ENCODE measurements around the gene PRRC2B.

Gene PRRC2B

DNA sequence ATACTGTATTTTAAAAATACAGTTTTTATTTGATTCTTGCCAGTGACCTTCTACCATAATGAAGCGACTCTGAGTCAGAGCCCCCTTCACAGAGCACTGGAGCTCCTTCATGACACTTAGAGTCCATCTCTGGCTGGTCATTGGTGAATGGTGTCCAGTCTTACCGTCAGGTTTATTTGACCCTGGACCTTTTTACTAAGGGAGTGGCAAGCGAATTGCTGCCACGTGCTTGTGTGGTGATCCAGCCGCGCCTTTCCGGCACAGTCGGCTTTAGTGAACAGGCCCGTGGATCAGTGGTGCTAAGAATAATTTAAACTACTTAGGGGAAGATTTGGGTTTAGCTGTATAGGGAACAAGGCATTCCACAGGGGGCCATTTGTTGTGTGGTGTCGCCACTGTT is 48.5 kb downstream of the PRRC2B start:
- no peak for DNase-seq
- Histone ChIP-seq H3K27ac (ENCODE audit: insufficient read depth in 1 of 2, low read depth in 1 of 2, low read length in 2 of 2, poor library complexity in 1 of 2, severe bottlenecking in 2 of 2) (no peak overlapping the region), H3K36me3 (ENCODE audit: control insufficient read depth in 4 of 4, insufficient read depth in 4 of 4, low read length in 3 of 4) (peaks cover 29 to 93% (median 82%) of the 10 kb centered on the region in 4 experiments), H3K9me3 (ENCODE audit: control extremely low read depth in 1 of 5, control insufficient read depth in 4 of 5, insufficient read depth in 2 of 5, low read depth in 1 of 5, low read length in 4 of 5) (no peaks in the 10 kb centered on the region), H3K4me1 (ENCODE audit: control extremely low read depth in 1 of 4, control insufficient read depth in 4 of 4, insufficient read depth in 4 of 4, low read length in 3 of 4) (no peaks in the 10 kb centered on the region), H3K27me3 (replicated peaks in 2 of 5; ENCODE audit: control insufficient read depth in 4 of 5, insufficient read depth in 5 of 5, low read length in 4 of 5) (no peaks in the 10 kb centered on the region), H3K4me3 (ENCODE audit: control insufficient read depth in 1 of 7, extremely low read depth in 1 of 7, insufficient read depth in 4 of 7, low read depth in 2 of 7, low read length in 6 of 7) (no peak overlapping the region)
- ChIA-PET CTCF (interaction anchor here (1.1 kb wide), 1 partner anchor 23 kb away, joined by 3 read pairs; no protein-coding TSS in a partner anchor), POLR2A (no interaction called here)
- 100% methylated on average over 4 of the region's 10 CpGs for WGBS (ENCODE audit: insufficient coverage)

DNA sequence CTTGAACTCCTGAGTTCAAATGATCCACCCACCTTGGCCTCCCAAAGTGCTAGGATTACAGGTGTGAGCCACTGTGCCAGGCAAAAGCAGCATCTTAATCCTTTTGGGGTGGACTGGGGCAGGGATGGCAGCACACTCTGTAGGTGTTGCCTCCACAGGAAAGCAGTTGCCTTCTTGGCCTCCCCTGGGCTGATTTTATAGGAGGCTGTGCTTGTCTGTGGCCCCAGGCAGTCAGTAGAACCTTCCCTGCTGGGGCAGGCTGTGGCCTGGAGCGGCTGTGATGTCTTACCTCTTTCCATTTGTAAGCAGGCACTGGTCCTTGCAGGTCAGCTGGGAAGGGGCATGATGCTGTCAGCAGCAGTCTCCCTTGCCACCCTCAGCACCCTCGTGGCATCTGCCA is 49.8 kb downstream of the PRRC2B start:
- DNase-seq, result no peak
- no peaks in the 10 kb centered on the region for H3K9me3 ChIP-seq (ENCODE audit: control extremely low read depth in 1 of 5, control insufficient read depth in 4 of 5, insufficient read depth in 2 of 5, low read depth in 1 of 5, low read length in 4 of 5)
- H3K4me1 ChIP-seq (ENCODE audit: control extremely low read depth in 1 of 4, control insufficient read depth in 4 of 4, insufficient read depth in 4 of 4, low read length in 3 of 4), result no peaks in the 10 kb centered on the region
- no peak overlapping the region for H3K4me3 ChIP-seq (ENCODE audit: control insufficient read depth in 1 of 7, extremely low read depth in 1 of 7, insufficient read depth in 4 of 7, low read depth in 2 of 7, low read length in 6 of 7)
- WGBS (ENCODE audit: insufficient coverage), result 100% methylated on average over 1 of the region's 2 CpGs
- H3K27me3 ChIP-seq (replicated peaks in 2 of 5; ENCODE audit: control insufficient read depth in 4 of 5, insufficient read depth in 5 of 5, low read length in 4 of 5), result no peaks in the 10 kb centered on the region
- CTCF ChIA-PET, result interaction anchor here (0.5 to 1.2 kb wide), 2 partner anchors 14 to 35 kb away, joined by 3 read pairs; no protein-coding TSS in a partner anchor
- POLR2A ChIA-PET, result interaction anchor here (0.7 kb wide), 1 partner anchor 180 kb away, joined by 3 read pairs; no protein-coding TSS in a partner anchor
- peaks cover 32 to 88% (median 77%) of the 10 kb centered on the region in 4 experiments for H3K36me3 ChIP-seq (ENCODE audit: control insufficient read depth in 4 of 4, insufficient read depth in 4 of 4, low read length in 3 of 4)
- no peak overlapping the region for H3K27ac ChIP-seq (ENCODE audit: insufficient read depth in 1 of 2, low read depth in 1 of 2, low read length in 2 of 2, poor library complexity in 1 of 2, severe bottlenecking in 2 of 2)

DNA sequence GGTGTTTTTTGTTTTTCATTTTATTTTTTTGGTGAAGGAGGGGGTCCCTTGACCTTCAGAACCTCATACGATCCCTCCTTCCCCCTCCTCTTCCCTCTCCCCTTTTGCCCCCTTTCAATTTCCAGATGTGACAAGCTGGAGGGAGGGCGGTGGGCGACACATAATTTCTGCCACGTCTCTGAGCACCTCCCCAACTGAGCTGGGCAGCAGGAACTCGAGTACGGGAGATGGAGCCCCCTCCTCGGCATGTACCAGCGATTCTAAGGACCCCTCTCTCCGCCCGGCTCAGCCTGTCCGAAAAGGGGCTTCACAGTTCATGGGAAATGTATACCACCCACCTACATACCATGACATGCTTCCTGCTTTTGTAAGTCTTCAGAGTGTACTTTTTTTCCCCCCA is 52.4 kb downstream of the PRRC2B start:
- Histone ChIP-seq H3K27me3 (replicated peaks in 2 of 5; ENCODE audit: control insufficient read depth in 4 of 5, insufficient read depth in 5 of 5, low read length in 4 of 5) (no peaks in the 10 kb centered on the region), H3K27ac (ENCODE audit: insufficient read depth in 1 of 2, low read depth in 1 of 2, low read length in 2 of 2, poor library complexity in 1 of 2, severe bottlenecking in 2 of 2) (no peak overlapping the region), H3K4me1 (ENCODE audit: control extremely low read depth in 1 of 4, control insufficient read depth in 4 of 4, insufficient read depth in 4 of 4, low read length in 3 of 4) (no peaks in the 10 kb centered on the region), H3K4me3 (ENCODE audit: control insufficient read depth in 1 of 7, extremely low read depth in 1 of 7, insufficient read depth in 4 of 7, low read depth in 2 of 7, low read length in 6 of 7) (no peak overlapping the region), H3K36me3 (ENCODE audit: control insufficient read depth in 4 of 4, insufficient read depth in 4 of 4, low read length in 3 of 4) (peaks cover 43 to 84% (median 71%) of the 10 kb centered on the region in 4 experiments), H3K9me3 (ENCODE audit: control extremely low read depth in 1 of 5, control insufficient read depth in 4 of 5, insufficient read depth in 2 of 5, low read depth in 1 of 5, low read length in 4 of 5) (no peaks in the 10 kb centered on the region)
- ChIA-PET CTCF (interaction anchor here (1.0 kb wide), 1 partner anchor 9 kb away, joined by 3 read pairs; no protein-coding TSS in a partner anchor), POLR2A (no interaction called here)
- no peak for DNase-seq
- WGBS (ENCODE audit: insufficient coverage), result over 99% methylated on average over 10 of the region's 11 CpGs

DNA sequence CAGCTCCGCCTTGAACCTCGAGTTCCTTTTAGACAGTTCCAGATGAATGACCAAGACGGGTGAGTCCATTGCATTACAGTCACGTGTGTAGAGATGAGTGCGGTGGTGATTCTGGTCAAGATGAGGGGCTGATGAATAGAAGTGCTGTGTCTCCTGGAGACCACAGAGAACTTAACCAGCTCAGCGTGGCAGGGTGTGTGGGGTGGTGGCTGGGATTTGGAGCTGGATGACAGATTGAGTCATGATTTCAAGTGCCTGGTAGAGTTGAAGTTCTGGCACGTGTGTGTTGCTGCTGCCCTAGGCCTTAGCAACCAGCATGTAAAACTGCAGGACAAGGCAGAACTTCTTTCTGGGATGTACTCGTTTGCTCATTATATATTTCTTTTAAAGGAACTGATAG is 53.3 kb downstream of the PRRC2B start:
- POLR2A ChIA-PET, result no interaction called here
- H3K9me3 ChIP-seq (ENCODE audit: control extremely low read depth in 1 of 5, control insufficient read depth in 4 of 5, insufficient read depth in 2 of 5, low read depth in 1 of 5, low read length in 4 of 5), result no peaks in the 10 kb centered on the region
- no peak overlapping the region for H3K4me3 ChIP-seq (ENCODE audit: control insufficient read depth in 1 of 7, extremely low read depth in 1 of 7, insufficient read depth in 4 of 7, low read depth in 2 of 7, low read length in 6 of 7)
- H3K36me3 ChIP-seq (ENCODE audit: control insufficient read depth in 4 of 4, insufficient read depth in 4 of 4, low read length in 3 of 4), result peaks cover 37 to 84% (median 65%) of the 10 kb centered on the region in 4 experiments
- H3K4me1 ChIP-seq (ENCODE audit: control extremely low read depth in 1 of 4, control insufficient read depth in 4 of 4, insufficient read depth in 4 of 4, low read length in 3 of 4), result no peaks in the 10 kb centered on the region
- WGBS (ENCODE audit: insufficient coverage), result 100% methylated on average over 3 of the region's 8 CpGs
- no peak for DNase-seq
- no peaks in the 10 kb centered on the region for H3K27me3 ChIP-seq (replicated peaks in 2 of 5; ENCODE audit: control insufficient read depth in 4 of 5, insufficient read depth in 5 of 5, low read length in 4 of 5)
- H3K27ac ChIP-seq (ENCODE audit: insufficient read depth in 1 of 2, low read depth in 1 of 2, low read length in 2 of 2, poor library complexity in 1 of 2, severe bottlenecking in 2 of 2), result no peak overlapping the region
- CTCF ChIA-PET, result interaction anchor here (2.1 kb wide), 1 partner anchor 9 kb away, joined by 9 read pairs; no protein-coding TSS in a partner anchor

DNA sequence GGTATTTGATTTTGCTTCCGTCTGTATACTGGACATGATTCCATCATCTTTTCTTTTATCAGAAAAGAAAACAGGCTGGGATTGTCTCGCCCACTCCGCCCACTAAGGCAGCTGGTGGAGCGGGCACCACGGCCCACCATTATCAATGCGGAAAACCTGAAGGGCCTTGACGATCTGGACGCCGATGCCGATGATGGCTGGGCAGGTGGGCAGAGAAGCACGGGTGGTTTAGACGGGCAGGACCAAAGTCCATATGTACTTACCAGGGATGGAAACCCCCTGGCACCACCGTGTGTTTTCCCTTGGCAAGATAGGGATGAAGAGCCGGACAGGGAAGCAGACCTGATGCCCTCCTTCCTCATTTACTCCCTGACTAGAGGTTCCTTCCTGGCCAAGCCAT is 53.7 kb downstream of the PRRC2B start:
- no peak overlapping the region for H3K27ac ChIP-seq (ENCODE audit: insufficient read depth in 1 of 2, low read depth in 1 of 2, low read length in 2 of 2, poor library complexity in 1 of 2, severe bottlenecking in 2 of 2)

DNA sequence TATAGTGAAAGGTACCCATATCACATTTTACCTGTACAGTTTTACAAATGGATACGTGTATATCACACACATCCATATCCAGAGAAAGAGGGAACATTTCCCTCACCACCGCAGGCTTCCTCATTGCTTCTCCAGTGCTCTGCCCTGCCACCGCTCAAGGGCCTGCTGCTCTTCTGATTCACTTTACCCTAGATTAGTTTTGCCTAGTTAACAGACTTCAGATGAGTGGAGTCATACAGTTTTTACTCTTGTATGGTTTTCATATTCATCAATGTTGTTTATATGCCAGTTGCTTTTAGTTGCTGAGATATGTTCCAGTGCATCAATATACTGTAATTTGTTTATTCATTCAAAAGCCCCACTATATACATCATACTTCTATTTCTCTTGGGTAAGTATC is 54.9 kb downstream of the PRRC2B start:
- POLR2A ChIA-PET, result no interaction called here
- DNase-seq, result no peak
- Histone ChIP-seq H3K4me1 (ENCODE audit: control extremely low read depth in 1 of 4, control insufficient read depth in 4 of 4, insufficient read depth in 4 of 4, low read length in 3 of 4) (no peaks in the 10 kb centered on the region), H3K27ac (ENCODE audit: insufficient read depth in 1 of 2, low read depth in 1 of 2, low read length in 2 of 2, poor library complexity in 1 of 2, severe bottlenecking in 2 of 2) (no peak overlapping the region), H3K36me3 (ENCODE audit: control insufficient read depth in 4 of 4, insufficient read depth in 4 of 4, low read length in 3 of 4) (peaks cover 43 to 85% (median 61%) of the 10 kb centered on the region in 4 experiments), H3K27me3 (replicated peaks in 2 of 5; ENCODE audit: control insufficient read depth in 4 of 5, insufficient read depth in 5 of 5, low read length in 4 of 5) (no peaks in the 10 kb centered on the region), H3K9me3 (ENCODE audit: control extremely low read depth in 1 of 5, control insufficient read depth in 4 of 5, insufficient read depth in 2 of 5, low read depth in 1 of 5, low read length in 4 of 5) (no peaks in the 10 kb centered on the region), H3K4me3 (ENCODE audit: control insufficient read depth in 1 of 7, extremely low read depth in 1 of 7, insufficient read depth in 4 of 7, low read depth in 2 of 7, low read length in 6 of 7) (no peak overlapping the region)
- CTCF ChIA-PET, result interaction anchor here (2.1 kb wide), 1 partner anchor 11 kb away, joined by 9 read pairs; no protein-coding TSS in a partner anchor
- WGBS (ENCODE audit: insufficient coverage), result 100% methylated on average over 1 of the region's 3 CpGs

More for the DNA sequence above, 53.7 kb downstream of the PRRC2B start:
- WGBS (ENCODE audit: insufficient coverage), result 98% methylated on average over 12 of the region's 14 CpGs
- no peak overlapping the region for H3K4me3 ChIP-seq (ENCODE audit: control insufficient read depth in 1 of 7, extremely low read depth in 1 of 7, insufficient read depth in 4 of 7, low read depth in 2 of 7, low read length in 6 of 7)
- CTCF ChIA-PET, result interaction anchor here (2.1 kb wide), 1 partner anchor 10 kb away, joined by 9 read pairs; no protein-coding TSS in a partner anchor
- no peaks in the 10 kb centered on the region for H3K9me3 ChIP-seq (ENCODE audit: control extremely low read depth in 1 of 5, control insufficient read depth in 4 of 5, insufficient read depth in 2 of 5, low read depth in 1 of 5, low read length in 4 of 5)
- H3K27me3 ChIP-seq (replicated peaks in 2 of 5; ENCODE audit: control insufficient read depth in 4 of 5, insufficient read depth in 5 of 5, low read length in 4 of 5), result no peaks in the 10 kb centered on the region
- no peak for DNase-seq
- H3K4me1 ChIP-seq (ENCODE audit: control extremely low read depth in 1 of 4, control insufficient read depth in 4 of 4, insufficient read depth in 4 of 4, low read length in 3 of 4), result no peaks in the 10 kb centered on the region
- POLR2A ChIA-PET, result no interaction called here
- H3K36me3 ChIP-seq (ENCODE audit: control insufficient read depth in 4 of 4, insufficient read depth in 4 of 4, low read length in 3 of 4), result peaks cover 36 to 82% (median 61%) of the 10 kb centered on the region in 4 experiments

DNA sequence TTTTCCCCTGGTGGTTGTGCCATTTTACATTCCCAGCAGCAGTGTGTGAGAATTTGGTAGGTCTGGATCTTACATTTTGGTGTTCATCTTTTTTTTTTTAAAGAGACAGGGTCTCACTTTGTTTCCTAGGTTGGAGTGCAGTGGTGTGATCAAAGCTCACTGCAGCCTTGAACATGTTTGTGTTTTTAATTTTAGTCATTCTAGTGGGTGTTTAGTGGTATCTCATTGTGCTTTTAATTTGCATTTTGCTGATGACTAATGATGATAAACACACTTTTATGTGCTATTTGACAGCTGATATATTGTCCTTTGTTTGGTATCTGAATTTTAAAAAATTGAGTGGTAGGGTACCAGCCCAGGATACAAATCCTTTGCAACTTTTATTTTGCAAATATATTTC is 55.4 kb downstream of the PRRC2B start:
- Histone ChIP-seq H3K4me3 (ENCODE audit: control insufficient read depth in 1 of 7, extremely low read depth in 1 of 7, insufficient read depth in 4 of 7, low read depth in 2 of 7, low read length in 6 of 7) (no peak overlapping the region), H3K9me3 (ENCODE audit: control extremely low read depth in 1 of 5, control insufficient read depth in 4 of 5, insufficient read depth in 2 of 5, low read depth in 1 of 5, low read length in 4 of 5) (no peaks in the 10 kb centered on the region), H3K4me1 (ENCODE audit: control extremely low read depth in 1 of 4, control insufficient read depth in 4 of 4, insufficient read depth in 4 of 4, low read length in 3 of 4) (no peaks in the 10 kb centered on the region), H3K27ac (ENCODE audit: insufficient read depth in 1 of 2, low read depth in 1 of 2, low read length in 2 of 2, poor library complexity in 1 of 2, severe bottlenecking in 2 of 2) (no peak overlapping the region), H3K27me3 (replicated peaks in 2 of 5; ENCODE audit: control insufficient read depth in 4 of 5, insufficient read depth in 5 of 5, low read length in 4 of 5) (no peaks in the 10 kb centered on the region), H3K36me3 (ENCODE audit: control insufficient read depth in 4 of 4, insufficient read depth in 4 of 4, low read length in 3 of 4) (peaks cover 47 to 85% (median 61%) of the 10 kb centered on the region in 4 experiments)
- ChIA-PET POLR2A (no interaction called here), CTCF (no interaction called here)
- DNase-seq, result no peak

All from common myeloid progenitor, CD34-positive (primary cell).